Heart right ventricle (tissue), 16 donors: ENCODE data around the gene IDH3B. TPM values are rescaled to one million over a fixed set of nuclear protein-coding genes. Genes with fewer than 3 reads are reported as not detected.

ENCODE experiments used
- ATAC-seq, 8 donors: fragments of 200-7000 bp; cut with Tn5 transposase; one replicate each; pipeline ENCODE4 v1.9.1; 2020; ENCODE audit warnings: mild to moderate bottlenecking in 8 of 8, moderate library complexity in 8 of 8, moderate number of reproducible peaks in 1 of 8
- DNase-seq, 2 donors: peaks; one replicate each; pipeline ENCODE4 v3.0.0-alpha.2; 2020
- H3K27ac ChIP-seq, 10 donors: fragments of 200-600 bp; sonication (generic) in 2 of 10; one replicate each; pipeline versions ENCODE4 v1.5.0 to v1.8.0; 2020 to 2022; ENCODE audit warnings: mild to moderate bottlenecking in 3 of 10
- H3K27me3 ChIP-seq, 7 donors: fragments of 200-600 bp; one replicate each; pipeline ENCODE4 v1.8.0; 2021 to 2022; ENCODE audit warnings: mild to moderate bottlenecking in 2 of 7
- H3K36me3 ChIP-seq, 9 donors: fragments of 200-600 bp; sonication (generic) in 1 of 9; one replicate each; pipeline versions ENCODE4 v1.5.0 to v1.8.0; 2020 to 2022; ENCODE audit warnings: mild to moderate bottlenecking in 2 of 9
- H3K4me1 ChIP-seq, 9 donors: fragments of 200-600 bp; sonication (generic) in 1 of 9; one replicate each; pipeline versions ENCODE4 v1.5.0 to v1.8.0; 2020 to 2022; ENCODE audit warnings: mild to moderate bottlenecking in 4 of 9
- H3K4me3 ChIP-seq, 10 donors: fragments of 200-600 bp; sonication (generic) in 2 of 10; one replicate each; pipeline versions ENCODE4 v1.5.0 to v1.8.0; 2020 to 2022; ENCODE audit warnings: mild to moderate bottlenecking in 7 of 10, moderate library complexity in 2 of 10
- H3K9me3 ChIP-seq, 11 donors: fragments of 200-600 bp in 10 of 11; sonication (generic) in 2 of 11; one replicate each; pipeline versions ENCODE4 v1.5.0 to v1.8.0; 2013 to 2022; ENCODE audit warnings: mild to moderate bottlenecking in 2 of 11, control low read depth in 1 of 11, moderate library complexity in 1 of 11
- CTCF ChIP-seq, 9 donors: fragments of 200-600 bp; sonication (generic) in 2 of 9; IDR thresholded peaks; one replicate each; pipeline versions ENCODE4 v1.5.0 to v1.8.0; 2021 to 2022; ENCODE audit warnings: antibody characterized with exemption in 9 of 9, mild to moderate bottlenecking in 5 of 9, moderate library complexity in 1 of 9
- WGBS, 2 donors: extraction: QIAGEN DNeasy Blood & Tissue Kit; methylation state at CpG; one replicate each; pipeline ENCODE4 v1.1.7; 2013; ENCODE audit warnings: inconsistent platforms in 1 of 2; 5-methylcytosine and 5-hydroxymethylcytosine counted together
- intact Hi-C, 10 donors: fragments of 100-400 bp; cut with DNase I; formaldehyde crosslinking; loops; one replicate each; pipeline versions ENCODE4 v1.11.1 to v1.14.2; 2022
- polyA plus RNA-seq, 2 donors: library from polyadenylated mRNA; stranded (reverse); fragments of 200-250 nt; gene quantifications; one replicate each; pipeline ENCODE4 v1.2.3, GENCODE V29; 2013
- total RNA-seq, 10 donors: library from RNA; stranded (reverse); fragmentation: NEBNext Ultra II Directional in 3 of 10; extraction: Animal tissue kit (Norgen Biotek cat#: 25700) in 3 of 10; gene quantifications; one replicate each; pipeline versions ENCODE4 v1.2.1 to v1.2.4, GENCODE V29; 2021 to 2023
- donor health status: Arrhythmogenic right ventricular cardiomyopathy.
- donor health status: ischemic (EF 13 %, LVEDD 7.1; RV severe dilation, severe dysfunction).
- donor health status: healthy with polysubstance abuse.
- donor health status: DM: no; HTN: yes; CAD: no.
- donor health status: DM: no; HTN: no; CAD: no.
- donor health status: ischemic (EF 25% LVEDD 6.9; RV normal size, moderate dysfunction).
- donor health status: ischemic (EF 25% LVEDD 5.7; RV mildly dilated, moderate dysfunction).
- donor health status: healthy.
- donor health status: DM: yes; HTN: yes; CAD: no.
- donor health status: Ischemic cardiomyopathy.
- donor health status: ischemic (EF 35%, LVEDD 5.7; RV mildly dilated, moderate dysfunction).
- donor health status: nonischemic (EF 11% LVEDD 7.7; RV severe dilation, severe dysfunction).
- donor health status: DM: yes; HTN: yes; CAD: no.
- donor health status: PGD.
- donor health status: ischemic (EF 29% LVEDD 5.4; RV normal size, mild dysfunction).
- donor health status: nonischemic (EF 23%, LVEDD 6.1; RV moderate dilation, normal function).

The IDH3B gene
- total and polyA plus RNA-seq, 12 donors: 120 to 264 (median 217) TPM

GRCh38 chr20:2680046-2680445, 16.0 kb upstream of the IDH3B start:
- H3K27ac ChIP-seq: no peak overlapping the region
- no peak overlapping the region for H3K4me3 ChIP-seq
- ATAC-seq: no peak
- DNase-seq: no peak
- H3K36me3 ChIP-seq: no peaks in the 10 kb centered on the region
- H3K4me1 ChIP-seq: peaks cover 0 to 2% (median 0%) of the 10 kb centered on the region in 9 donors
- TF ChIP-seq CTCF (IDR thresholded peaks at IDR 0.05): no peak
- intact Hi-C loops: no loop called here
- 79 to 82% methylated on average over 4 of the region's 4 CpGs for WGBS, 2 donors
- H3K9me3 ChIP-seq: peaks cover 0 to 4% (median 0%) of the 10 kb centered on the region in 11 donors
- peaks cover 0 to 10% (median 1%) of the 10 kb centered on the region in 7 donors for H3K27me3 ChIP-seq

- no peaks in the 10 kb centered on the region for H3K36me3 ChIP-seq
- no peak for TF ChIP-seq CTCF (IDR thresholded peaks at IDR 0.05)
- no peak overlapping the region for H3K4me3 ChIP-seq
- no peaks in the 10 kb centered on the region for H3K4me1 ChIP-seq
- no peaks in the 10 kb centered on the region for H3K9me3 ChIP-seq
- no peak for ATAC-seq
- no peak overlapping the region for H3K27ac ChIP-seq
- intact Hi-C loops: no loop called here
- DNase-seq: no peak
- WGBS, 2 donors: 88 to 90% methylated on average over 4 of the region's 4 CpGs
- H3K27me3 ChIP-seq: no peaks in the 10 kb centered on the region
These were observed 9.4 kb upstream of the IDH3B start for GRCh38 chr20:2673453-2673852.

- intact Hi-C loops: no loop called here
- no peak for DNase-seq
- H3K27me3 ChIP-seq: no peaks in the 10 kb centered on the region
- no peaks in the 10 kb centered on the region for H3K36me3 ChIP-seq
- no peak for ATAC-seq
- H3K4me1 ChIP-seq: no peaks in the 10 kb centered on the region
- H3K27ac ChIP-seq: no peak overlapping the region
- no peak for TF ChIP-seq CTCF (IDR thresholded peaks at IDR 0.05)
- 70 to 81% methylated on average over 3 of the region's 3 CpGs for WGBS, 2 donors
- H3K4me3 ChIP-seq: no peak overlapping the region
- no peaks in the 10 kb centered on the region for H3K9me3 ChIP-seq
These were observed 8.4 kb upstream of the IDH3B start for GRCh38 chr20:2672446-2672845.

- intact Hi-C loops: no loop called here
- no peak overlapping the region for H3K27ac ChIP-seq
- H3K36me3 ChIP-seq: no peaks in the 10 kb centered on the region
- no peak for ATAC-seq
- no peaks in the 10 kb centered on the region for H3K27me3 ChIP-seq
- no peaks in the 10 kb centered on the region for H3K9me3 ChIP-seq
- no peak for DNase-seq
- no peak for TF ChIP-seq CTCF (IDR thresholded peaks at IDR 0.05)
- 28 to 34% methylated on average over 4 of the region's 4 CpGs for WGBS, 2 donors
- H3K4me3 ChIP-seq: no peak overlapping the region
- no peaks in the 10 kb centered on the region for H3K4me1 ChIP-seq
These were observed 8.0 kb upstream of the IDH3B start for GRCh38 chr20:2671977-2672376.
